ENCODE data around the gene ANKS1A.

GRCh38 chr6:35081426-35081851 lies 192.4 kb downstream of the ANKS1A start:
- no peak for TF ChIP-seq CTCF (IDR thresholded peaks at IDR 0.05 in 4 of 5, conservative IDR thresholded peaks at IDR 0.05 in 1 of 5)
- TF ChIP-seq POLR2A (IDR thresholded peaks at IDR 0.05), result no peak
